Astrocyte (in vitro differentiated cells and primary cell): Measurements from ENCODE around the gene CDC42EP3.

Experiments
- CTCF ChIP-seq: IDR thresholded peaks from 2 replicates; pipeline ENCODE4 v1.5.1; 2011; ENCODE audit warnings: low read depth, mild to moderate bottlenecking, inconsistent platforms, low read length, moderate library complexity; ENCODE audit not compliant: insufficient read depth
- EZH2 ChIP-seq: IDR thresholded peaks from 2 replicates; pipeline ENCODE4 v1.6.1; 2012; ENCODE audit warnings: mild to moderate bottlenecking, low read length, inconsistent platforms; ENCODE audit not compliant: insufficient read depth

- TF ChIP-seq CTCF, result no peak
- TF ChIP-seq EZH2, result no peak
Observed at GRCh38 chr2:37633234-37633633, 38.2 kb downstream of the CDC42EP3 start.
